Upper lobe of left lung (tissue), 4 donors: Measurements from ENCODE around the gene KLHDC10.

ENCODE experiments used
- CTCF ChIP-seq, 6 experiments: fragments of 450-650 bp in 4 of 6; fragments of 200-600 bp in 2 of 6; sonication (generic) in 2 of 6; IDR thresholded peaks; one replicate each; pipeline ENCODE4 v1.5.1; 2016 to 2019; ENCODE audit warnings: antibody characterized with exemption in 6 of 6
- POLR2A ChIP-seq, 4 donors: fragments of 450-650 bp; IDR thresholded peaks; one replicate each; pipeline ENCODE4 v1.5.1; 2016 to 2017; ENCODE audit warnings: antibody characterized with exemption in 4 of 4, mild to moderate bottlenecking in 2 of 4

- TF ChIP-seq CTCF (IDR thresholded peaks at IDR 0.05) (no peak), POLR2A (IDR thresholded peaks at IDR 0.05) (no peak)
Measured at GRCh38 chr7:130140551-130141160, 70.3 kb downstream of the KLHDC10 start.
